SK-N-SH treated with all-trans-retinoic acid at 6 μM for 48 hours (cell line): ENCODE results near the gene TMTC2.

Source experiments
- ATAC-seq: fragments of 200-7000 bp; cut with Tn5 transposase; 3 replicates; pipeline ENCODE4 v1.9.1; 2020; ENCODE audit warnings: mild to moderate bottlenecking, moderate library complexity
- ARNTL ChIP-seq: fragments of 450-650 bp; formaldehyde crosslinking; IDR thresholded peaks from 2 replicates; pipeline ENCODE4 v1.5.0; 2020; ENCODE audit warnings: low read depth, mild to moderate bottlenecking, moderate library complexity, borderline replicate concordance
- BACH2 ChIP-seq: fragments of 250-450 bp; sonication (Bioruptor Pico); IDR thresholded peaks from 2 replicates; pipeline ENCODE4 v1.9.0; 2021; ENCODE audit warnings: mild to moderate bottlenecking, borderline replicate concordance
- CREB5 ChIP-seq: fragments of 250-450 bp; sonication (Bioruptor Pico); IDR thresholded peaks from 2 replicates; pipeline ENCODE4 v1.5.1; 2020; ENCODE audit warnings: low read depth, mild to moderate bottlenecking, moderate library complexity
- CSDC2 ChIP-seq: fragments of 250-450 bp; sonication (Bioruptor Pico); IDR thresholded peaks from 2 replicates; pipeline ENCODE4 v1.5.0; 2020; ENCODE audit warnings: mild to moderate bottlenecking, moderate library complexity
- CSRNP3 ChIP-seq: fragments of 250-450 bp; sonication (Bioruptor Pico); IDR thresholded peaks from 2 replicates; pipeline ENCODE4 v1.5.1; 2021; ENCODE audit warnings: mild to moderate bottlenecking, moderate library complexity
- ESRRG ChIP-seq: fragments of 250-450 bp; sonication (Bioruptor Pico); IDR thresholded peaks from 2 replicates; pipeline ENCODE4 v1.6.1; 2021; ENCODE audit warnings: mild to moderate bottlenecking
- GLIS3 ChIP-seq: fragments of 250-450 bp; sonication (Bioruptor Pico); IDR thresholded peaks from 2 replicates; pipeline ENCODE4 v1.5.0; 2020; ENCODE audit warnings: mild to moderate bottlenecking, moderate library complexity
- ISL1 ChIP-seq: fragments of 250-450 bp; sonication (Bioruptor Pico); IDR thresholded peaks from 2 replicates; pipeline ENCODE4 v2.1.2; 2022; ENCODE audit warnings: mild to moderate bottlenecking, moderate library complexity
- OSR1 ChIP-seq: fragments of 250-450 bp; sonication (Bioruptor Pico); IDR thresholded peaks from 2 replicates; pipeline ENCODE4 v1.8.0; 2022; ENCODE audit warnings: moderate library complexity, mild to moderate bottlenecking, inconsistent platforms
- PATZ1 ChIP-seq: fragments of 250-450 bp; sonication (Bioruptor Pico); IDR thresholded peaks from 2 replicates; pipeline ENCODE4 v1.8.0; 2020; ENCODE audit warnings: mild to moderate bottlenecking, moderate library complexity, borderline replicate concordance
- POU6F1 ChIP-seq: fragments of 250-450 bp; sonication (Bioruptor Pico); IDR thresholded peaks from 2 replicates; pipeline ENCODE4 v1.8.0; 2021; ENCODE audit warnings: low read depth, mild to moderate bottlenecking, moderate library complexity, borderline replicate concordance
- PPARA ChIP-seq: fragments of 250-450 bp; sonication (Bioruptor Pico); IDR thresholded peaks from 2 replicates; pipeline ENCODE4 v1.5.0; 2020; ENCODE audit warnings: mild to moderate bottlenecking, borderline replicate concordance
- RARB ChIP-seq: fragments of 250-450 bp; sonication (Bioruptor Pico); IDR thresholded peaks from 2 replicates; pipeline ENCODE4 v1.8.0; 2021; ENCODE audit warnings: mild to moderate bottlenecking, moderate library complexity
- SNAI2 ChIP-seq: fragments of 250-450 bp; sonication (Bioruptor Pico); IDR thresholded peaks from 2 replicates; pipeline ENCODE4 v1.5.0; 2020; ENCODE audit warnings: mild to moderate bottlenecking, moderate library complexity
- TCF4 ChIP-seq: fragments of 250-450 bp; sonication (Bioruptor Pico); IDR thresholded peaks from 2 replicates; pipeline ENCODE4 v1.8.0; 2021; ENCODE audit warnings: mild to moderate bottlenecking, moderate library complexity, borderline replicate concordance
- TOX ChIP-seq: fragments of 250-450 bp; sonication (Bioruptor Pico); IDR thresholded peaks from 2 replicates; pipeline ENCODE4 v1.8.0; 2021; ENCODE audit warnings: mild to moderate bottlenecking, moderate library complexity, borderline replicate concordance
- TSHZ2 ChIP-seq: fragments of 250-450 bp; sonication (Bioruptor Pico); IDR thresholded peaks from 2 replicates; pipeline ENCODE4 v1.5.0; 2020; ENCODE audit warnings: mild to moderate bottlenecking, moderate library complexity
- ZC3H10 ChIP-seq: fragments of 250-450 bp; sonication (Bioruptor Pico); IDR thresholded peaks from 2 replicates; pipeline ENCODE4 v1.5.1; 2021; ENCODE audit warnings: mild to moderate bottlenecking, moderate library complexity
- ZFP3 ChIP-seq: fragments of 250-450 bp; sonication (Bioruptor Pico); IDR thresholded peaks from 2 replicates; pipeline ENCODE4 v1.5.0; 2020; ENCODE audit warnings: mild to moderate bottlenecking, moderate library complexity
- ZFP30 ChIP-seq: fragments of 450-650 bp; formaldehyde crosslinking; IDR thresholded peaks from 2 replicates; pipeline ENCODE4 v1.5.0; 2022; ENCODE audit warnings: mild to moderate bottlenecking, moderate library complexity
- ZNF565 ChIP-seq: fragments of 450-650 bp; formaldehyde crosslinking; conservative IDR thresholded peaks from 2 replicates; pipeline ENCODE4 v1.5.0; 2020; ENCODE audit warnings: low read depth, mild to moderate bottlenecking, moderate library complexity
- ZNF70 ChIP-seq: fragments of 450-650 bp; formaldehyde crosslinking; IDR thresholded peaks from 2 replicates; pipeline ENCODE4 v1.5.0; 2020; ENCODE audit warnings: mild to moderate bottlenecking, moderate library complexity
- ZNF8 ChIP-seq: fragments of 450-650 bp; formaldehyde crosslinking; IDR thresholded peaks from 2 replicates; pipeline ENCODE4 v1.5.0; 2020; ENCODE audit warnings: mild to moderate bottlenecking, moderate library complexity

Gene TMTC2

GRCh38 chr12:83179999-83180398 is 493.3 kb downstream of the TMTC2 start:
- no peak for ATAC-seq
- TF ChIP-seq TOX (CRISPR knock-in tag) (no peak), CSDC2 (no peak), CSRNP3 (CRISPR knock-in tag) (no peak), ESRRG (CRISPR knock-in tag) (no peak), SNAI2 (CRISPR knock-in tag) (no peak), ISL1 (no peak), ZFP3 (CRISPR knock-in tag) (no peak), PATZ1 (CRISPR knock-in tag) (no peak), ZC3H10 (no peak), TSHZ2 (no peak), ZNF565 (CRISPR knock-in tag) (no peak), ZNF70 (no peak), ARNTL (CRISPR knock-in tag) (no peak), TCF4 (CRISPR knock-in tag) (no peak), PPARA (CRISPR knock-in tag) (no peak), CREB5 (CRISPR knock-in tag) (no peak)

GRCh38 chr12:83181074-83181473 is 494.4 kb downstream of the TMTC2 start:
- no peak for ATAC-seq
- TF ChIP-seq ZNF565 (CRISPR knock-in tag) (no peak), CREB5 (CRISPR knock-in tag) (no peak), ZNF8 (CRISPR knock-in tag) (no peak), POU6F1 (CRISPR knock-in tag) (no peak), ZFP30 (CRISPR knock-in tag) (no peak), TCF4 (CRISPR knock-in tag) (no peak), BACH2 (CRISPR knock-in tag) (no peak), OSR1 (CRISPR knock-in tag) (no peak), GLIS3 (no peak), PPARA (CRISPR knock-in tag) (no peak), ARNTL (CRISPR knock-in tag) (no peak), ZNF70 (no peak), ISL1 (no peak), ZFP3 (CRISPR knock-in tag) (no peak), TOX (CRISPR knock-in tag) (no peak), PATZ1 (CRISPR knock-in tag) (no peak), ESRRG (CRISPR knock-in tag) (no peak), RARB (CRISPR knock-in tag) (no peak)
